Uterus (tissue), 4 donors: ENCODE data around the gene BCL2L1. TPM values are rescaled to one million over a fixed set of nuclear protein-coding genes. Genes with fewer than 3 reads are reported as not detected.

ENCODE experiments used
- DNase-seq, 2 donors: peaks; one replicate each; pipeline ENCODE4 v3.0.0-alpha.2; 2019 to 2020
- H3K27ac ChIP-seq, 2 donors: fragments of 200-600 bp; sonication (generic); 1 replicate in 1 of 2; 2 replicates in 1 of 2; pipeline ENCODE4 v1.5.1; 2016 to 2018
- H3K27me3 ChIP-seq, 2 donors: fragments of 200-600 bp; sonication (generic); one replicate each; pipeline ENCODE4 v1.5.1; 2018 to 2019; ENCODE audit warnings: control low read depth in 1 of 2
- H3K36me3 ChIP-seq, 2 donors: fragments of 200-600 bp; sonication (generic); one replicate each; pipeline ENCODE4 v1.5.1; 2019; ENCODE audit warnings: control low read depth in 1 of 2
- H3K4me1 ChIP-seq, 2 donors: fragments of 200-600 bp; sonication (generic); one replicate each; pipeline ENCODE4 v1.5.1; 2018 to 2019; ENCODE audit warnings: control low read depth in 1 of 2
- H3K4me3 ChIP-seq, 2 donors: fragments of 200-600 bp; sonication (generic); 1 replicate in 1 of 2; 2 replicates in 1 of 2; pipeline ENCODE4 v1.5.1; 2018 to 2019; ENCODE audit warnings: mild to moderate bottlenecking in 1 of 2
- H3K9me3 ChIP-seq, 2 donors: fragments of 200-600 bp; sonication (generic); one replicate each; pipeline ENCODE4 v1.5.1; 2019; ENCODE audit warnings: control low read depth in 1 of 2
- CTCF ChIP-seq, 4 experiments: fragments of 200-600 bp in 2 of 4; fragments of 450-650 bp in 2 of 4; sonication (generic) in 2 of 4; IDR thresholded peaks; one replicate each; pipeline ENCODE4 v1.5.1; 2016 to 2019; ENCODE audit warnings: antibody characterized with exemption in 4 of 4, mild to moderate bottlenecking in 2 of 4, moderate library complexity in 1 of 4
- POLR2A ChIP-seq, 2 donors: fragments of 450-650 bp; IDR thresholded peaks; one replicate each; pipeline ENCODE4 v1.6.1; 2016; ENCODE audit warnings: antibody characterized with exemption in 2 of 2, mild to moderate bottlenecking in 1 of 2, moderate library complexity in 1 of 2
- intact Hi-C: fragments of 100-400 bp; cut with DNase I; formaldehyde crosslinking; loops from one replicate; pipeline ENCODE4 v1.15.1; 2023; ENCODE audit warnings: low total_unique reads
- total RNA-seq, 4 donors: library from RNA; depleted of rRNA in 3 of 4; stranded (reverse); fragments of >200 nt in 3 of 4; gene quantifications; one replicate each; pipeline versions ENCODE4 v1.1.0 to v1.2.4, GENCODE V29; 2014 to 2023
- donor health status: DM: yes; HTN: yes; CAD: no.

BCL2L1 gene
- total RNA-seq, 4 donors from 2014 or later = 35.0 to 113 (median 57.4) TPM

- Histone ChIP-seq H3K4me3 (no peak overlapping the region), H3K36me3 (no peaks in the 10 kb centered on the region), H3K4me1 (peaks cover 0 to 17% of the 10 kb centered on the region in 2 donors), H3K9me3 (no peaks in the 10 kb centered on the region), H3K27ac (peak overlapping the region; percentile 43 to 98), H3K27me3 (no peaks in the 10 kb centered on the region)
- TF ChIP-seq POLR2A (IDR thresholded peaks at IDR 0.05) (no peak), CTCF (IDR thresholded peaks at IDR 0.05) (no peak)
- intact Hi-C loops = no loop called here
- no peak for DNase-seq
Measured at GRCh38 chr20:31716351-31716750, 6.3 kb downstream of the BCL2L1 start.

GRCh38 chr20:31715766-31716165 lies 6.9 kb downstream of the BCL2L1 start:
- H3K4me1 ChIP-seq = peaks cover 0 to 17% of the 10 kb centered on the region in 2 donors

GRCh38 chr20:31713312-31714273 lies 9.1 kb downstream of the BCL2L1 start:
- TF ChIP-seq POLR2A (IDR thresholded peaks at IDR 0.05) (no peak), CTCF (IDR thresholded peaks at IDR 0.05) (no peak)
- peaks cover 0 to 17% of the 10 kb centered on the region in 2 donors for H3K4me1 ChIP-seq
- H3K9me3 ChIP-seq = no peaks in the 10 kb centered on the region
- no peaks in the 10 kb centered on the region for H3K27me3 ChIP-seq
- intact Hi-C loops = no loop called here
- no peaks in the 10 kb centered on the region for H3K36me3 ChIP-seq
- no peak overlapping the region for H3K4me3 ChIP-seq
- peak; percentile 73 to 83 for DNase-seq
- H3K27ac ChIP-seq = peak overlapping the region; percentile 85 to 98

More at GRCh38 chr20:31715766-31716165, 6.9 kb downstream of the BCL2L1 start:
- no peak for DNase-seq
- TF ChIP-seq POLR2A (IDR thresholded peaks at IDR 0.05) (no peak), CTCF (IDR thresholded peaks at IDR 0.05) (no peak)
- Histone ChIP-seq H3K4me3 (no peak overlapping the region), H3K9me3 (no peaks in the 10 kb centered on the region), H3K27ac (peak overlapping the region; percentile 17 to 98), H3K36me3 (no peaks in the 10 kb centered on the region), H3K27me3 (no peaks in the 10 kb centered on the region)
- intact Hi-C loops = no loop called here

GRCh38 chr20:31712564-31713311 lies 9.9 kb downstream of the BCL2L1 start:
- no peaks in the 10 kb centered on the region for H3K36me3 ChIP-seq
- peak; percentile 65 to 88 for DNase-seq
- H3K27ac ChIP-seq = peak overlapping the region; percentile 85 to 98
- TF ChIP-seq POLR2A (IDR thresholded peaks at IDR 0.05) (no peak), CTCF (IDR thresholded peaks at IDR 0.05) (no peak)
- no peaks in the 10 kb centered on the region for H3K27me3 ChIP-seq
- no peak overlapping the region for H3K4me3 ChIP-seq
- H3K9me3 ChIP-seq = no peaks in the 10 kb centered on the region
- intact Hi-C loops = no loop called here
- peaks cover 0 to 17% of the 10 kb centered on the region in 2 donors for H3K4me1 ChIP-seq
